Keratinocyte (primary cell): Measurements from ENCODE around the gene SPOCK3. TPM values are rescaled to one million over a fixed set of nuclear protein-coding genes. Genes with fewer than 3 reads are reported as not detected.

Source experiments
- DNase-seq: peaks from one replicate; pipeline ENCODE4 v3.0.0-alpha.2; 2011; ENCODE audit warnings: low read depth, missing footprints, low spot score
- FAIRE-seq: peaks from 2 replicates; lab custom pipeline; 2011; peaks lifted over from hg19 to GRCh38; lab: Jason Lieb, UNC
- H2AFZ ChIP-seq: 2 replicates; pipeline ENCODE4 v1.6.0; 2012; ENCODE audit warnings: low read length, control low read depth, inconsistent platforms; ENCODE audit not compliant: control insufficient read depth
- H3K27ac ChIP-seq: 2 replicates; pipeline ENCODE4 v1.5.1; 2011; ENCODE audit warnings: low read length; ENCODE audit not compliant: control insufficient read depth, insufficient read depth
- H3K27me3 ChIP-seq: 3 replicates; pipeline ENCODE4 v1.6.0; 2011; ENCODE audit warnings: low read length; ENCODE audit not compliant: control insufficient read depth, insufficient read depth; ENCODE audit errors: extremely low read depth
- H3K36me3 ChIP-seq, 2 experiments: 2 replicates in 1 of 2; 3 replicates in 1 of 2; pipeline ENCODE4 v1.5.1; 2011; ENCODE audit warnings: low read length in 2 of 2, mild to moderate bottlenecking in 1 of 2; ENCODE audit not compliant: control insufficient read depth in 2 of 2, insufficient read depth in 2 of 2; ENCODE audit errors: extremely low read depth in 1 of 2
- H3K4me1 ChIP-seq: 3 replicates; pipeline ENCODE4 v1.5.1; 2011; ENCODE audit warnings: low read length; ENCODE audit not compliant: control insufficient read depth, insufficient read depth; ENCODE audit errors: extremely low read depth
- H3K4me2 ChIP-seq: 3 replicates; pipeline ENCODE4 v1.6.0; 2011; ENCODE audit warnings: low read depth, low read length; ENCODE audit not compliant: control insufficient read depth, insufficient read depth; ENCODE audit errors: extremely low read depth
- H3K4me3 ChIP-seq, 3 experiments: fragments of 200-600 bp in 1 of 3; sonication (generic) in 1 of 3; 2 replicates in 2 of 3; 3 replicates in 1 of 3; pipeline ENCODE4 v1.5.1; 2011 to 2016; ENCODE audit warnings: low read length in 3 of 3, mild to moderate bottlenecking in 3 of 3, control low read depth in 2 of 3, inconsistent platforms in 1 of 3, low read depth in 1 of 3, mixed read lengths in 1 of 3, mixed run types in 1 of 3, moderate library complexity in 1 of 3; ENCODE audit not compliant: control insufficient read depth in 2 of 3, insufficient read depth in 2 of 3; ENCODE audit errors: extremely low read depth in 1 of 3
- H3K79me2 ChIP-seq: 2 replicates; pipeline ENCODE4 v1.6.0; 2012; ENCODE audit warnings: low read length; ENCODE audit not compliant: control insufficient read depth, insufficient read depth
- H3K9ac ChIP-seq: 3 replicates; pipeline ENCODE4 v1.6.0; 2011; ENCODE audit warnings: low read length; ENCODE audit not compliant: control insufficient read depth, insufficient read depth; ENCODE audit errors: extremely low read depth
- H3K9me1 ChIP-seq: 3 replicates; pipeline ENCODE4 v1.6.0; 2011; ENCODE audit warnings: low read length; ENCODE audit not compliant: control insufficient read depth, insufficient read depth; ENCODE audit errors: extremely low read depth
- H3K9me3 ChIP-seq: 2 replicates; pipeline ENCODE4 v1.5.1; 2012; ENCODE audit warnings: low read depth, low read length; ENCODE audit not compliant: control insufficient read depth
- H4K20me1 ChIP-seq: 3 replicates; pipeline ENCODE4 v1.6.0; 2011; ENCODE audit warnings: low read length; ENCODE audit not compliant: control insufficient read depth, insufficient read depth; ENCODE audit errors: extremely low read depth
- EZH2 ChIP-seq: IDR thresholded peaks from one replicate; pipeline ENCODE4 v1.6.1; 2012; ENCODE audit warnings: inconsistent platforms, mild to moderate bottlenecking, low read length, moderate library complexity
- dilution Hi-C: fragments of 300-500 bp; cut with MboI; formaldehyde crosslinking; loops from one replicate; pipeline ENCODE4 v1.7.0; 2020; ENCODE audit warnings: low sequenced_read_pairs; ENCODE audit not compliant: extremely low pct_ligation_motif_present
- polyA plus RNA-seq, 5 experiments: library from polyadenylated mRNA; depleted of rRNA in 3 of 5; stranded (reverse) in 3 of 5; stranded (forward) in 1 of 5; unstranded in 1 of 5; fragments of >200 nt; gene quantifications; 1 replicate in 1 of 5; 2 replicates in 3 of 5; 3 replicates in 1 of 5; pipeline versions ENCODE4 v1.2.1 to v1.2.3, GENCODE V29; 2011 to 2012; ENCODE audit warnings: missing spikeins in 2 of 5, low read depth in 1 of 5, low replicate concordance in 1 of 5
- TF ChIP-seq, protein P1 (sequence below), 3 experiments: IDR thresholded peaks in 1 of 3; conservative IDR thresholded peaks in 1 of 3; optimal IDR thresholded peaks in 1 of 3; 2 replicates in 2 of 3; 3 replicates in 1 of 3; pipeline versions ENCODE3 to v1.5.1; 2011; ENCODE audit warnings: low read length in 3 of 3, mild to moderate bottlenecking in 3 of 3, moderate library complexity in 2 of 3, control low read depth in 1 of 3, inconsistent platforms in 1 of 3; ENCODE audit not compliant: insufficient read depth in 2 of 3; ENCODE audit errors: extremely low read depth in 1 of 3

Gene SPOCK3
- polyA plus RNA-seq, 1 donor (not counting 4 experiments of a cell fraction or from before 2014, with no cell fraction given): not detected

DNA sequence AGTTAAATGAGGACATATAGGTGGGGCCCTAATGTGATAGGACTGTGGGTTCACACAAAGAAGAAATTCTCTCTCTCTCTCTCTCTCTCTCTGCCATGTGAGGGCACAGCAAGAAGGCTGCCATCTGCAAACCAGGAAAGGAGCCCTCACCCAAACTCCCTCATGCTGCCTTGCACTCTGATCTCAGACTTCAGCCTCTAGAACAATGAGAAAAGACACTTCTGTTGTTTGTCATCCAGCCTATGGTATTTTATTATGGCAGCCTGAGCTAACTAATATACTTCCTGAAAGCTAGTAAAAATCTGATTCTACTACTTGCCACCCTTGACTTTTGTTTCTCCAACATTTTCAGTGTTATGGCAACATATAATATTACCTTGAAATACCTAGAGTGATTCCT lies 425.9 kb downstream of the SPOCK3 start:
- Histone ChIP-seq H3K27me3 (no peaks in the 10 kb centered on the region), H3K36me3 (no peaks in the 10 kb centered on the region), H3K4me3 (no peak overlapping the region), H3K27ac (no peak overlapping the region), H3K9me3 (no peaks in the 10 kb centered on the region), H3K4me2 (no peak overlapping the region), H3K9ac (no peak overlapping the region), H3K9me1 (no peaks in the 10 kb centered on the region), H2AFZ (no peak overlapping the region), H4K20me1 (no peaks in the 10 kb centered on the region), H3K4me1 (no peaks in the 10 kb centered on the region), H3K79me2 (no peaks in the 10 kb centered on the region)
- dilution Hi-C loops: no loop called here
- FAIRE-seq (no peak), DNase-seq (no peak)
- TF ChIP-seq, protein P1, sequence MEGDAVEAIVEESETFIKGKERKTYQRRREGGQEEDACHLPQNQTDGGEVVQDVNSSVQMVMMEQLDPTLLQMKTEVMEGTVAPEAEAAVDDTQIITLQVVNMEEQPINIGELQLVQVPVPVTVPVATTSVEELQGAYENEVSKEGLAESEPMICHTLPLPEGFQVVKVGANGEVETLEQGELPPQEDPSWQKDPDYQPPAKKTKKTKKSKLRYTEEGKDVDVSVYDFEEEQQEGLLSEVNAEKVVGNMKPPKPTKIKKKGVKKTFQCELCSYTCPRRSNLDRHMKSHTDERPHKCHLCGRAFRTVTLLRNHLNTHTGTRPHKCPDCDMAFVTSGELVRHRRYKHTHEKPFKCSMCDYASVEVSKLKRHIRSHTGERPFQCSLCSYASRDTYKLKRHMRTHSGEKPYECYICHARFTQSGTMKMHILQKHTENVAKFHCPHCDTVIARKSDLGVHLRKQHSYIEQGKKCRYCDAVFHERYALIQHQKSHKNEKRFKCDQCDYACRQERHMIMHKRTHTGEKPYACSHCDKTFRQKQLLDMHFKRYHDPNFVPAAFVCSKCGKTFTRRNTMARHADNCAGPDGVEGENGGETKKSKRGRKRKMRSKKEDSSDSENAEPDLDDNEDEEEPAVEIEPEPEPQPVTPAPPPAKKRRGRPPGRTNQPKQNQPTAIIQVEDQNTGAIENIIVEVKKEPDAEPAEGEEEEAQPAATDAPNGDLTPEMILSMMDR (optimal IDR thresholded peaks at IDR 0.05 in 1 of 3, IDR thresholded peaks at IDR 0.05 in 1 of 3, conservative IDR thresholded peaks at IDR 0.05 in 1 of 3; ENCODE audit: extremely low read depth in 1 of 3, insufficient read depth in 2 of 3, low read length in 3 of 3): no peak
- no peak for TF ChIP-seq EZH2

DNA sequence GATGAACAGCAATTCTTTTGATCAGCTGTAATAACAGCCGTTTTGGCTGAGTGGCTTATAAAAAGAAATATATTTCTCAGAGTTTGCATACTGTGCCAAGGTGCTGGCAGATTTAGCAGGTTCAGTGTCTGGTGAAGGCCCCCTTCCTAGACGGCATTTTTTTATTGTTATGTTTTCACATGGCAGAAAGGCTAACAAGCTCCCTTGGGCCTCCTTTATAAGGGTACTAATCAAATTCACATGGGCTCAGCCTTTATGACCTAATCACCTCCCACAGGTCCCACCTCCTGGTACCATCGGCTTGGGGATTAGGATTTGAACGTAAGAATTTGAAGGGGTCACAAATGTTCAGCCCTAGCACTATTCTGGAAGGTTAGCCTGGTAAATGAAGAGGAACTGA lies 431.9 kb downstream of the SPOCK3 start:
- Histone ChIP-seq H3K27ac (no peak overlapping the region), H2AFZ (no peak overlapping the region), H3K4me1 (no peaks in the 10 kb centered on the region), H3K4me2 (no peak overlapping the region), H3K9me3 (no peaks in the 10 kb centered on the region), H3K79me2 (no peaks in the 10 kb centered on the region), H3K27me3 (no peaks in the 10 kb centered on the region), H3K36me3 (no peaks in the 10 kb centered on the region), H3K4me3 (no peak overlapping the region), H3K9ac (no peak overlapping the region), H3K9me1 (no peaks in the 10 kb centered on the region), H4K20me1 (no peaks in the 10 kb centered on the region)
- TF ChIP-seq, protein P1 (optimal IDR thresholded peaks at IDR 0.05 in 1 of 3, IDR thresholded peaks at IDR 0.05 in 1 of 3, conservative IDR thresholded peaks at IDR 0.05 in 1 of 3; ENCODE audit: extremely low read depth in 1 of 3, insufficient read depth in 2 of 3, low read length in 3 of 3): no peak
- TF ChIP-seq EZH2: no peak
- dilution Hi-C loops: no loop called here
- DNase-seq: no peak
- FAIRE-seq: no peak
